Ascending aorta (tissue), 2 donors: ENCODE data around the gene HBA2. TPM values are rescaled to one million over a fixed set of nuclear protein-coding genes. Genes with fewer than 3 reads are reported as not detected.
"Not testable (repeated sequence)": the region's sequence is repeated elsewhere in the genome, so short reads cannot be mapped to it uniquely, and the experiment has no call there.

Experiments
- DNase-seq, 2 donors: peaks; one replicate each; pipeline ENCODE4 v3.0.0-alpha.2; 2019; ENCODE audit warnings: low spot score in 2 of 2
- H3K27ac ChIP-seq, 2 donors: fragments of 200-600 bp; sonication (generic); one replicate each; pipeline ENCODE4 v1.5.1; 2016 to 2017; ENCODE audit warnings: mild to moderate bottlenecking in 1 of 2
- H3K27me3 ChIP-seq: fragments of 200-600 bp; sonication (generic); one replicate; pipeline ENCODE4 v1.5.1; 2017
- H3K36me3 ChIP-seq, 2 donors: fragments of 200-600 bp; sonication (generic); one replicate each; pipeline ENCODE4 v1.5.1; 2016
- H3K4me1 ChIP-seq, 2 donors: fragments of 200-600 bp; sonication (generic); one replicate each; pipeline ENCODE4 v1.5.1; 2016 to 2017; ENCODE audit warnings: mild to moderate bottlenecking in 1 of 2
- H3K4me3 ChIP-seq, 2 donors: fragments of 200-600 bp; sonication (generic); one replicate each; pipeline ENCODE4 v1.5.1; 2016 to 2017; ENCODE audit warnings: mild to moderate bottlenecking in 1 of 2
- H3K9me3 ChIP-seq, 2 donors: fragments of 200-600 bp; sonication (generic); one replicate each; pipeline ENCODE4 v1.5.1; 2016
- intact Hi-C: fragments of 100-400 bp; cut with DNase I; formaldehyde crosslinking; loops from one replicate; pipeline ENCODE4 v1.15.1; 2023
- total RNA-seq: library from RNA; depleted of rRNA; stranded (reverse); fragments of >200 nt; gene quantifications from one replicate; pipeline ENCODE4 v1.1.0, GENCODE V29; 2016
- TF ChIP-seq, protein P1 (sequence below), 3 experiments: fragments of 200-600 bp in 2 of 3; fragments of 450-650 bp in 1 of 3; sonication (generic) in 2 of 3; IDR thresholded peaks; one replicate each; pipeline ENCODE4 v1.5.1; 2016 to 2019; ENCODE audit warnings: antibody characterized with exemption in 3 of 3, mild to moderate bottlenecking in 1 of 3, moderate library complexity in 1 of 3

The HBA2 gene
- total RNA-seq, 1 donor from 2014 or later: 4,439 TPM

GRCh38 chr16:154217-155030 is 18.3 kb upstream of the HBA2 start:
- TF ChIP-seq, protein P1, sequence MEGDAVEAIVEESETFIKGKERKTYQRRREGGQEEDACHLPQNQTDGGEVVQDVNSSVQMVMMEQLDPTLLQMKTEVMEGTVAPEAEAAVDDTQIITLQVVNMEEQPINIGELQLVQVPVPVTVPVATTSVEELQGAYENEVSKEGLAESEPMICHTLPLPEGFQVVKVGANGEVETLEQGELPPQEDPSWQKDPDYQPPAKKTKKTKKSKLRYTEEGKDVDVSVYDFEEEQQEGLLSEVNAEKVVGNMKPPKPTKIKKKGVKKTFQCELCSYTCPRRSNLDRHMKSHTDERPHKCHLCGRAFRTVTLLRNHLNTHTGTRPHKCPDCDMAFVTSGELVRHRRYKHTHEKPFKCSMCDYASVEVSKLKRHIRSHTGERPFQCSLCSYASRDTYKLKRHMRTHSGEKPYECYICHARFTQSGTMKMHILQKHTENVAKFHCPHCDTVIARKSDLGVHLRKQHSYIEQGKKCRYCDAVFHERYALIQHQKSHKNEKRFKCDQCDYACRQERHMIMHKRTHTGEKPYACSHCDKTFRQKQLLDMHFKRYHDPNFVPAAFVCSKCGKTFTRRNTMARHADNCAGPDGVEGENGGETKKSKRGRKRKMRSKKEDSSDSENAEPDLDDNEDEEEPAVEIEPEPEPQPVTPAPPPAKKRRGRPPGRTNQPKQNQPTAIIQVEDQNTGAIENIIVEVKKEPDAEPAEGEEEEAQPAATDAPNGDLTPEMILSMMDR (IDR thresholded peaks at IDR 0.05): no peak
- no peaks in the 10 kb centered on the region for H3K36me3 ChIP-seq
- intact Hi-C loops: no loop called here
- H3K9me3 ChIP-seq: no peaks in the 10 kb centered on the region
- H3K4me1 ChIP-seq: peaks cover 4 to 6% of the 10 kb centered on the region in 2 donors
- peak overlapping the region; percentile 53 to 57 for H3K4me3 ChIP-seq
- no peak for DNase-seq
- no peak overlapping the region for H3K27ac ChIP-seq
- H3K27me3 ChIP-seq: peaks cover 10% of the 10 kb centered on the region

GRCh38 chr16:155031-155398 is 17.7 kb upstream of the HBA2 start:
- H3K4me1 ChIP-seq: peaks cover 4 to 6% of the 10 kb centered on the region in 2 donors
- H3K4me3 ChIP-seq: no peak overlapping the region
- no peaks in the 10 kb centered on the region for H3K36me3 ChIP-seq
- no peak for DNase-seq
- H3K27ac ChIP-seq: no peak overlapping the region
- H3K27me3 ChIP-seq: peaks cover 10% of the 10 kb centered on the region
- intact Hi-C loops: no loop called here
- no peaks in the 10 kb centered on the region for H3K9me3 ChIP-seq
- TF ChIP-seq, protein P1 (IDR thresholded peaks at IDR 0.05): no peak

GRCh38 chr16:159136-159849 is 13.4 kb upstream of the HBA2 start:
- TF ChIP-seq, protein P1 (IDR thresholded peaks at IDR 0.05): no peak
- Histone ChIP-seq H3K4me1 (peaks cover 3 to 6% of the 10 kb centered on the region in 2 donors), H3K4me3 (no peak overlapping the region), H3K9me3 (no peaks in the 10 kb centered on the region), H3K27ac (no peak overlapping the region), H3K36me3 (no peaks in the 10 kb centered on the region), H3K27me3 (peaks cover 8% of the 10 kb centered on the region)
- DNase-seq: no peak
- intact Hi-C loops: no loop called here

GRCh38 chr16:160242-160641 is 12.4 kb upstream of the HBA2 start:
- H3K4me3 ChIP-seq, H3K4me1 ChIP-seq, H3K36me3 ChIP-seq, H3K27me3 ChIP-seq, intact Hi-C loops, DNase-seq, H3K9me3 ChIP-seq, H3K27ac ChIP-seq: not testable (repeated sequence)

DNA sequence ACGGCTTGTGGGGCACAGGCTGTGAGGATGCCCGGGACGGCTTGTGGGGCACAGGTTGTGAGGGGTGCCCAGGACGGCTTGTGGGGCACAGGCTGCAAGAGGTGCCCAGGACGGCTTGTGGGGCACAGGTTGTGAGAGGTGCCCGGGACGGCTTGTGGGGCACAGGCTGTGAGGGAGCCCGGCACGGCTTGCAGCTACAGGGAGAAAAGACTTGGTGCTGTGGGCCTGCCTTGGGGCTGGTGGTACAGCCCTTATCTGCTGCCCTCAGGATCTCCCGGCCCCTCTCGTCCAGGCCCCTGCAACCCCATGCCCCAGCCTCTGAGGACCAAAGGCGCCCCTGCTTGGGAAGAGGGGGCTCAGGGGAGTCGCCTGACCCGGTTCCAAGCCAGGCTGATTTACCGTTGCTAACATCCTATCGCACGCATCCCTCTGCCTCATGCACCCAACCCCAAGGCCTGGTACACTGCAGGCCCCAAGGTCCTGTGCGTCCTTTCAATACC is 11.9 kb upstream of the HBA2 start:
- intact Hi-C loops: no loop called here
- TF ChIP-seq, protein P1 (IDR thresholded peaks at IDR 0.05): no peak
- peaks cover 0 to 7% of the 10 kb centered on the region in 2 donors for H3K4me1 ChIP-seq
- H3K27me3 ChIP-seq: peaks cover 9% of the 10 kb centered on the region
- H3K36me3 ChIP-seq: no peaks in the 10 kb centered on the region
- H3K4me3 ChIP-seq: no peak overlapping the region
- H3K27ac ChIP-seq: no peak overlapping the region
- no peak for DNase-seq
- no peaks in the 10 kb centered on the region for H3K9me3 ChIP-seq
